ENCODE measurements around the gene RNPEPL1. TPM values are rescaled to one million over a fixed set of nuclear protein-coding genes. Genes with fewer than 3 reads are reported as not detected.

The RNPEPL1 gene
- total RNA-seq, 4 donors from 2014 or later: 31.9 to 124 (median 99.6) TPM

GRCh38 chr2:240528406-240529040 is 39.8 kb upstream of the RNPEPL1 start:
- no peak overlapping the region for H3K27ac ChIP-seq
- no peaks in the 10 kb centered on the region for H3K27me3 ChIP-seq
- in situ Hi-C loops (cut with MboI; ENCODE audit: low sequenced_read_pairs in 4 of 4): no loop called here
- peaks cover 0 to 52% of the 10 kb centered on the region in 2 donors for H3K36me3 ChIP-seq
- TF ChIP-seq POLR2A (IDR thresholded peaks at IDR 0.05) (no peak), CTCF (IDR thresholded peaks at IDR 0.05 in 4 of 5, conservative IDR thresholded peaks at IDR 0.05 in 1 of 5) (no peak)
- intact Hi-C loops (cut with DNase I; ENCODE audit: low total_unique reads): no loop called here
- no peak for ATAC-seq
- H3K4me1 ChIP-seq: no peaks in the 10 kb centered on the region
- no peak overlapping the region for H3K4me3 ChIP-seq
- DNase-seq: no peak
- H3K9me3 ChIP-seq: peaks cover 0 to 7% (median 6%) of the 10 kb centered on the region in 3 donors

- in situ Hi-C loops (cut with MboI; ENCODE audit: low sequenced_read_pairs in 4 of 4) (no loop called here), intact Hi-C loops (cut with DNase I; ENCODE audit: low total_unique reads) (no loop called here)
- Histone ChIP-seq H3K27ac (no peak overlapping the region), H3K36me3 (peaks cover 0 to 47% of the 10 kb centered on the region in 2 donors), H3K27me3 (no peaks in the 10 kb centered on the region), H3K9me3 (peaks cover 0 to 7% (median 6%) of the 10 kb centered on the region in 3 donors), H3K4me3 (no peak overlapping the region), H3K4me1 (no peaks in the 10 kb centered on the region)
- TF ChIP-seq CTCF (IDR thresholded peaks at IDR 0.05 in 4 of 5, conservative IDR thresholded peaks at IDR 0.05 in 1 of 5): no peak
- ATAC-seq: no peak
- DNase-seq: no peak
Measured at GRCh38 chr2:240529344-240529999, 38.8 kb upstream of the RNPEPL1 start.

GRCh38 chr2:240530181-240530580 is 38.1 kb upstream of the RNPEPL1 start:
- in situ Hi-C loops (cut with MboI; ENCODE audit: low sequenced_read_pairs in 4 of 4): no loop called here
- TF ChIP-seq POLR2A (IDR thresholded peaks at IDR 0.05) (no peak), CTCF (IDR thresholded peaks at IDR 0.05 in 4 of 5, conservative IDR thresholded peaks at IDR 0.05 in 1 of 5) (no peak)
- H3K4me1 ChIP-seq: no peaks in the 10 kb centered on the region
- DNase-seq: no peak
- H3K27ac ChIP-seq: no peak overlapping the region
- H3K9me3 ChIP-seq: peaks cover 0 to 7% (median 6%) of the 10 kb centered on the region in 3 donors
- intact Hi-C loops (cut with DNase I; ENCODE audit: low total_unique reads): no loop called here
- H3K27me3 ChIP-seq: no peaks in the 10 kb centered on the region
- H3K36me3 ChIP-seq: peaks cover 0 to 44% of the 10 kb centered on the region in 2 donors
- no peak for ATAC-seq
- no peak overlapping the region for H3K4me3 ChIP-seq

GRCh38 chr2:240531038-240531437 is 37.2 kb upstream of the RNPEPL1 start:
- Histone ChIP-seq H3K27ac (no peak overlapping the region), H3K4me3 (no peak overlapping the region), H3K4me1 (no peaks in the 10 kb centered on the region), H3K36me3 (peaks cover 0 to 36% of the 10 kb centered on the region in 2 donors), H3K27me3 (no peaks in the 10 kb centered on the region), H3K9me3 (peaks cover 0 to 7% (median 6%) of the 10 kb centered on the region in 3 donors)
- TF ChIP-seq POLR2A (IDR thresholded peaks at IDR 0.05) (no peak), CTCF (IDR thresholded peaks at IDR 0.05 in 4 of 5, conservative IDR thresholded peaks at IDR 0.05 in 1 of 5) (no peak)
- DNase-seq (no peak), ATAC-seq (no peak)
- in situ Hi-C loops (cut with MboI; ENCODE audit: low sequenced_read_pairs in 4 of 4): no loop called here
- intact Hi-C loops (cut with DNase I; ENCODE audit: low total_unique reads): no loop called here

All from gastrocnemius medialis (tissue), 4 donors.